IPS-15b (cell line): ENCODE data around the gene EFNA5.
A peak's percentile ranks its signal among the peaks of the same experiment; 100 is the strongest.

ENCODE experiments used
- H3K27me3 ChIP-seq: one replicate; pipeline ENCODE4 v1.6.1; 2013; ENCODE audit warnings: low read length; ENCODE audit not compliant: control insufficient read depth, insufficient read depth
- H3K36me3 ChIP-seq: one replicate; pipeline ENCODE4 v1.6.1; 2013; ENCODE audit warnings: low read length; ENCODE audit not compliant: control insufficient read depth, insufficient read depth
- H3K4me1 ChIP-seq: one replicate; pipeline ENCODE4 v1.6.1; 2013; ENCODE audit warnings: mild to moderate bottlenecking, low read length; ENCODE audit not compliant: control insufficient read depth, insufficient read depth
- H3K4me3 ChIP-seq: one replicate; pipeline ENCODE4 v1.5.1; 2013; ENCODE audit warnings: low read depth, low read length
- H3K9ac ChIP-seq: one replicate; pipeline ENCODE4 v1.6.1; 2013; ENCODE audit warnings: low read depth, mild to moderate bottlenecking, low read length
- H3K9me3 ChIP-seq: one replicate; pipeline ENCODE4 v1.6.1; 2013; ENCODE audit warnings: mild to moderate bottlenecking, low read length; ENCODE audit not compliant: control insufficient read depth, insufficient read depth

Gene EFNA5

DNA sequence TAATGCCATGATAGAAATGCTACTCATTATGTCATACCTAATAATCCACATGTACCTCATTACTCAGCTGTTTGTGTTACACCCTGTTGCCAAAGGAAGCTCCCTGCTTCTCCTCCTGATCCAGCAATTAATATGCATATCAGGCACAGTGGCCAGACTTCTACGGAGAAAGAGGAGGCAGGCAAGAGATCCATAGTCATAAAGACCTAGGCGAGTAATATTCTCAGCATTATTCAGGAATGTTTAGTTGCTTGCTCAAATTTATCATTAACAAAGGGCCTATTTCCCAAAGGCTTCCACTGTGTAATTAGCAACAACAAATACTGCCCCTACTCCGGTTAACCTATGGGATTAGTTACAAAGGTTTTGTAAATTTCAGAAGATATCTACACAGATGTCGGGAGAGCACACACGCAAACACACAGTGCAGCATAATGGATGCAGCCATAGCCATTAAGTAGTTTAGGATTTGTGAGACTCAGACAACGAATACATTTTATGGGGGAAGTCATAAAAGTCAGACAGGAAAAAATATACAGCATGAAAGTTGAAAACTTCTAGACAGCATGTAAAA is 192.6 kb downstream of the EFNA5 start:
- no peak overlapping the region for H3K4me3 ChIP-seq
- H3K9me3 ChIP-seq: no peaks in the 10 kb centered on the region
- H3K36me3 ChIP-seq: no peaks in the 10 kb centered on the region
- H3K27me3 ChIP-seq: no peaks in the 10 kb centered on the region
- peaks cover 39% of the 10 kb centered on the region for H3K4me1 ChIP-seq
- no peak overlapping the region for H3K9ac ChIP-seq

GRCh38 chr5:107477492-107477891 is 193.2 kb downstream of the EFNA5 start:
- H3K27me3 ChIP-seq: no peaks in the 10 kb centered on the region
- H3K4me3 ChIP-seq: no peak overlapping the region
- peaks cover 43% of the 10 kb centered on the region for H3K4me1 ChIP-seq
- H3K9ac ChIP-seq: no peak overlapping the region
- no peaks in the 10 kb centered on the region for H3K36me3 ChIP-seq
- no peaks in the 10 kb centered on the region for H3K9me3 ChIP-seq

GRCh38 chr5:107476783-107477182 is 194.0 kb downstream of the EFNA5 start:
- no peak overlapping the region for H3K4me3 ChIP-seq
- H3K4me1 ChIP-seq: peaks cover 46% of the 10 kb centered on the region
- H3K36me3 ChIP-seq: no peaks in the 10 kb centered on the region
- H3K27me3 ChIP-seq: no peaks in the 10 kb centered on the region
- no peaks in the 10 kb centered on the region for H3K9me3 ChIP-seq
- no peak overlapping the region for H3K9ac ChIP-seq

DNA sequence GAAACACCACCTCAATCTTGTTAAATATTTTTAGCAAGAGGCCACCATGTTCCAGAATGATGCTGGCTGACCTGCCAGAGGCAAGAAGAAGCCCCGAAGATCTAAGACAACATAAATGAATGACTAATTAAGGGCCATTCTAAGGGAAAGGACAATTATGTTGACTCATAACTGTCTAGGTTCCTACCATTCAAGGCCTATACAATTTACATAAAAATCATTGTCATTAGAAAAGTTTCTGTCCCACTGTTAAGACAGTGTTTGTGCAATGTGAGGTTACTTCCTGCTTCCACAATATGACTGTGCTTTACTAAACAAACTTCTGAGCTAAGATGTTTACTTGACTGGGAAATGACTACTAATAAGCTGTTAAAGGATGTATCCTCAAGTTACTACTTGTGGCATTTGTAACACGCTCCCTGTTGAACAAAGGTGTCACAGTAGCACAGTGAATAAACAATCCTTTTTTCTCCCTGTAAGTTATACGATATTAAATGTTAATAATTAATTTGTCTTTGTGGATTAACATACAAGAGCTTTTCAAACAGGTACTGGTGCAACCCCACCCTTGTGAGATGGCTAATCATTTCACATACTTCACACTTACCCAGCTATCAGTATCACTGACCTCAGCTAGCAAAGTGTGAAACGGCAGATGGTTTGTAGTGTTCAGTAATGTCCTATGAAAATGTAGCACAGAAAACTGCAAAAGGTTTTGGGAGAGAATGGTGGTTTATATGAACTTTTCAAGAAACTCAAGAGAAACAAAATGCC is 195.8 kb downstream of the EFNA5 start:
- Histone ChIP-seq H3K4me3 (no peak overlapping the region), H3K9me3 (no peaks in the 10 kb centered on the region), H3K36me3 (no peaks in the 10 kb centered on the region), H3K9ac (no peak overlapping the region), H3K27me3 (no peaks in the 10 kb centered on the region), H3K4me1 (peaks cover 61% of the 10 kb centered on the region)

GRCh38 chr5:107474361-107474715 is 196.4 kb downstream of the EFNA5 start:
- H3K4me3 ChIP-seq: no peak overlapping the region
- H3K36me3 ChIP-seq: no peaks in the 10 kb centered on the region
- H3K4me1 ChIP-seq: peaks cover 64% of the 10 kb centered on the region
- H3K9me3 ChIP-seq: no peaks in the 10 kb centered on the region
- H3K27me3 ChIP-seq: no peaks in the 10 kb centered on the region
- no peak overlapping the region for H3K9ac ChIP-seq

GRCh38 chr5:107472620-107473064 is 198.1 kb downstream of the EFNA5 start:
- H3K4me3 ChIP-seq: peak overlapping the region; percentile 10
- H3K4me1 ChIP-seq: peaks cover 68% of the 10 kb centered on the region
- no peaks in the 10 kb centered on the region for H3K36me3 ChIP-seq
- no peaks in the 10 kb centered on the region for H3K27me3 ChIP-seq
- H3K9ac ChIP-seq: no peak overlapping the region
- H3K9me3 ChIP-seq: no peaks in the 10 kb centered on the region

DNA sequence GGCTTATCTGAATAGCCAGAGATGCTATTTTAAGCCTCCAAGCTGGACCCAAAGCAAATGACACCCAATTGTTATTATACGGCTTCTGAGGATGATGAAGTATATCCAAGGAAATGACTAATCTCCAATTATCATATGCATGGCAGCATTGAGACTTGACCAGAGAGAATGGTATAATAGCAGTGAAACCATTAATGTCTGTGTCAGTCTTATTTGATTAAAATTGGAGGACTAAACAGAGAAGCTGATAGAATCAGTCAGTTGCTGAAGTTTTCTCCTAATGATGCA is 200.5 kb downstream of the EFNA5 start:
- Histone ChIP-seq H3K4me1 (peaks cover 79% of the 10 kb centered on the region), H3K4me3 (no peak overlapping the region)

GRCh38 chr5:107469485-107470294 is 201.0 kb downstream of the EFNA5 start:
- Histone ChIP-seq H3K36me3 (no peaks in the 10 kb centered on the region), H3K4me3 (no peak overlapping the region), H3K4me1 (peaks cover 78% of the 10 kb centered on the region), H3K9ac (no peak overlapping the region), H3K9me3 (no peaks in the 10 kb centered on the region), H3K27me3 (no peaks in the 10 kb centered on the region)

More for the DNA sequence above, 200.5 kb downstream of the EFNA5 start:
- Histone ChIP-seq H3K27me3 (no peaks in the 10 kb centered on the region), H3K36me3 (no peaks in the 10 kb centered on the region), H3K9ac (no peak overlapping the region), H3K9me3 (no peaks in the 10 kb centered on the region)

GRCh38 chr5:107469064-107469463 is 201.7 kb downstream of the EFNA5 start:
- no peaks in the 10 kb centered on the region for H3K36me3 ChIP-seq
- H3K4me1 ChIP-seq: peaks cover 78% of the 10 kb centered on the region
- H3K4me3 ChIP-seq: no peak overlapping the region
- H3K9me3 ChIP-seq: no peaks in the 10 kb centered on the region
- H3K27me3 ChIP-seq: no peaks in the 10 kb centered on the region
- no peak overlapping the region for H3K9ac ChIP-seq

GRCh38 chr5:107468276-107468675 is 202.5 kb downstream of the EFNA5 start:
- no peak overlapping the region for H3K4me3 ChIP-seq
- H3K27me3 ChIP-seq: no peaks in the 10 kb centered on the region
- peaks cover 76% of the 10 kb centered on the region for H3K4me1 ChIP-seq
- no peak overlapping the region for H3K9ac ChIP-seq
- no peaks in the 10 kb centered on the region for H3K9me3 ChIP-seq
- H3K36me3 ChIP-seq: no peaks in the 10 kb centered on the region

- Histone ChIP-seq H3K36me3 (no peaks in the 10 kb centered on the region), H3K4me3 (no peak overlapping the region), H3K27me3 (no peaks in the 10 kb centered on the region), H3K9me3 (no peaks in the 10 kb centered on the region), H3K9ac (no peak overlapping the region), H3K4me1 (peaks cover 69% of the 10 kb centered on the region)
Observed at GRCh38 chr5:107467137-107467932, 203.4 kb downstream of the EFNA5 start.
